ENCODE results near the gene USP34. TPM values are rescaled to one million over a fixed set of nuclear protein-coding genes. Genes with fewer than 3 reads are reported as not detected.
A peak's percentile ranks its signal among the peaks of the same experiment; 100 is the strongest.

The USP34 gene
- total RNA-seq, 2 donors from 2014 or later: 92.3 to 125 TPM

DNA sequence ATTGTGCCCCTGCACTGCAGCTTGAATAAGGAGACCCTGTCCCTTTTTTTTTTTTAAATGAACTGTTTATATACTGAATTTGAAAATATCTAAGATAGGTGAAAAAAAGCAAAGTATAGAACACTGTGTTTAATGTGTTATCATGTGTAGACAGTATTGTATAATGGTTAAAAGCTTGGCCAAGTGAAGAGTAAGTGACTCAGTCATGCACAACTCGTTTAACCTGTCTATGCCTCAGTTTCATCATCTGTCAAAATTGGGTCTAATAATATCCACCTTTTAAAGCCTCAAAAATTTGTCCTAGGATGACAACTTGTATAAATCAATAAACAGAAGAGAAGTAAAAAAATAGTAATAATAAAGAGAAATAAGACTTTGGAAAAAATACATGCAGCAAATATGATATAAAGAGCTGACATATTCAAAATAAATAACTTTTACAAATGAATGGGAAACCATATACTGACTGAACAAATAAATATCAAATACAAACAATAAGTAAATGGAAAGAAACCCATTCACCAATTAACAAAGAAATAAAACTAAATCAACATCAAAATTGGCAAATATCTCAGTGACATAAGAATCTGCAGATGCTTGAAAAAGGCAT is 195.2 kb downstream of the USP34 start:
- no peaks in the 10 kb centered on the region for H3K9me3 Mint-ChIP-seq
- no peak overlapping the region for H3K4me3 Mint-ChIP-seq
- peaks cover 0 to 6% of the 10 kb centered on the region in 2 donors for H3K4me1 Mint-ChIP-seq (ENCODE audit: low read depth in 2 of 2)
- peaks cover 11% of the 10 kb centered on the region for H3K36me3 Mint-ChIP-seq
- H3K27ac Mint-ChIP-seq: no peak overlapping the region
- ATAC-seq: no peak
- no peaks in the 10 kb centered on the region for H3K27me3 Mint-ChIP-seq
- DNase-seq (ENCODE audit: low spot score): no peak

DNA sequence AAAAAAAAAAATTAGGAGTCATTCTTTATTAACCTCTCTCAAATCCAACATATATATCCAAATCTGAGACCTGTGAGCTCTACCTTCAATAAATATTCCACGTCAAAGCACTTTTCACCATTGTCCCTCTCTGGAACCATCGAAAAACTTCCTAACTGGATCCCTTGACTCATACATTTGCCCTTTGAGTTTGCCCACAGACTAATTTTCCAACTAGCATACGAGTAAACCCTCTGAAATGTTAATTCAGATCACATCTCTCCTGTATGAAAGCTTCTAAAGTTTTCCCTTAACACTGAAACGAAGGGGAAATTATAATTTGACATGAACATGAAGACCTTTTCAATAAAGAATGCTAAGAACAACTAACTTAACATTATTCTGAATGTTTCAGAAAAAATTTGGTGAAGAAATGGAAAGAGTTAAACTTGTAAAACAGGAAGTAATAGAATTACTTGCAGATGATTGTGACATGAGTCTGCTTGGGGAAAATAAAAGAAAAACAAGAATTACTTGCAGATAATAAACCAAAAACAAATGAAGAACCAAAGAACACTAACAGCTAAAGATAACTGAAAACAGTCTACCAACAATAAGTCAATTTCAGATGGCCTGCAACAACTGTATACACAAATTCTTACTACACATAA is 198.3 kb downstream of the USP34 start:
- no peak overlapping the region for H3K27ac Mint-ChIP-seq
- H3K27me3 Mint-ChIP-seq: no peaks in the 10 kb centered on the region
- DNase-seq (ENCODE audit: low spot score) (no peak), ATAC-seq (no peak)
- H3K4me1 Mint-ChIP-seq (ENCODE audit: low read depth in 2 of 2): peaks cover 0 to 6% of the 10 kb centered on the region in 2 donors
- no peak overlapping the region for H3K4me3 Mint-ChIP-seq
- no peaks in the 10 kb centered on the region for H3K9me3 Mint-ChIP-seq
- peaks cover 6% of the 10 kb centered on the region for H3K36me3 Mint-ChIP-seq

DNA sequence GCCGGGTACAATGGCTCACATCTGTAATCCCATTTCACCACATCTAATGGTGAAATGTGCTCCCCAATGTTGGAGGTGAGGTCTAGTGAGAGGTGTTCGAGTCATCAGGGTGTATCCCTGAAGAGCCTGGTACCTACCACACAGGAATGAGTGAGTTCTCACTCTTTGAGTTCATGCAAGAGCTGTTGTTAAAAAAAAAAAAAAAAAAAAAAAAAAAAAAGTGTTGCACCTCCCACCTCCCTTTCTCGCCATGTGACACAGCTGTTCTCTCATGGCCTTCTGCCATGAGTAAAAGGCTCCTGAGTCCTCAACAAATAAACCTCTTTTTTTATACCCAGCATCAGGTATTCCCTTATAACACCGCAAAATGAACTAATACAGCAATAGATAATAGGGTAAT is 202.6 kb downstream of the USP34 start:
- Mint-ChIP-seq H3K4me1 (ENCODE audit: low read depth in 2 of 2) (peaks cover 0 to 6% of the 10 kb centered on the region in 2 donors), H3K27ac (no peak overlapping the region), H3K4me3 (no peak overlapping the region), H3K27me3 (no peaks in the 10 kb centered on the region), H3K36me3 (peaks cover 5% of the 10 kb centered on the region), H3K9me3 (no peaks in the 10 kb centered on the region)
- no peak for DNase-seq (ENCODE audit: low spot score)
- no peak for ATAC-seq

DNA sequence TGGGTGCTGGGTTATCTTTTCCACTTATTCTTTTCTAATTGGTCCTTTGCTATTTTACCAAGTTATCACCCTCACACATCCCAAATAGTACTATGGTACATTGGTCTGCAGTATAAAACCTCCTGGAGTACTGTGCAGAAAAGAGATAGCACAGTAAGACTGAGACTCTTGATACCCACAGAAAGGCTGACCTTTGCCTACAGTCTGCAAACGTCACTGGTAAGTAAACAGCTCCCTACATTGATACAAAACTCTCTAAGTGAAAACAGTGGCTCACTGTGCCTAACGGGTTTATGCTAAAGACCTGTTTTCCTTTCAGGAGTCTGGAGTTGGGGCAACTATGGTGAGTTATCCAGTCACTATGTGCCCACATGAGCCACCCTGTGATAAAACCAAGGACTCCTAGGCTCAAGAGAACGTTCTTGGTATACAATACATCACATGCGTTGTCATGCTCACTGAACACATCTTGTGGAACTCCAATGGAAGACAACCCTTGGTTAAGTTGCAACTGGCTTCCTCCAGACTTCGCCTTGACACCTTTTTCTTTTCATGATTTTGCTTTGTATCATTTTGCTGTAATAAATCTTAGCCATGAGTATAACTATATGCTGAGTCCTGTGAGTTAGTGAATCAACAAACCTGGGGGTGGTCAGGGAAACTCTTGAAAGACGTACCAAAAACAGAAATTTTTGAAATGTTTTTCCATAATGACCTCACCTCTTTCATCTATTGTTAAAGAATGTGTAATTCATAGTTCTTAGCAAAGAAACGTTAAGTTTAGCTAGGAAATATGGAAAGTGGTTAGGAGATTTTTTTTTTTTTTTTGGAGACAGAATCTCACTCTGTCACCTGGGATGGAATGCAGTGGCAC is 204.0 kb downstream of the USP34 start:
- DNase-seq (ENCODE audit: low spot score) (no peak), ATAC-seq (no peak)
- Mint-ChIP-seq H3K4me3 (no peak overlapping the region), H3K27me3 (no peaks in the 10 kb centered on the region), H3K4me1 (ENCODE audit: low read depth in 2 of 2) (peaks cover 0 to 9% of the 10 kb centered on the region in 2 donors), H3K9me3 (no peaks in the 10 kb centered on the region), H3K27ac (no peak overlapping the region), H3K36me3 (peaks cover 9% of the 10 kb centered on the region)

DNA sequence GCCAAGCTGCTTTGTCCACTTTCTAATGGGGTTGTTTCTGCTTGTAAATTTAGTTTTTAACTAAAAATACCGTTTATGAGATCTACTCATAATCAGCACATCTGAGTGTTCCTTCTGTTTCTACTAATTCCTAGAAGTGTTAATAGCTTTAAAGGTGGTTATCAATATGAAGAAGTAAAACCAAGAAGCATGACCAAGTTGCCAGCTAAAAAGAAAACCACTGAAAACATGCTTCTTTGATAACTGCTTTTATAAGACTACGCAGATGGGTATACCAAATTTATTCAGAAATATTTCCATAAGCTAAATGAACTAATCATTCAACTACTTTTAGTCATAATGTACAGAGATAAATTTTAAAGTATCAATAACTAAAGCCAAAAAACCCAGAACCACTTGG is 207.1 kb downstream of the USP34 start:
- no peak for DNase-seq (ENCODE audit: low spot score)
- Mint-ChIP-seq H3K27ac (peak overlapping the region in 1 of 2 donors; percentile 27), H3K27me3 (no peaks in the 10 kb centered on the region), H3K9me3 (no peaks in the 10 kb centered on the region), H3K4me3 (no peak overlapping the region), H3K4me1 (ENCODE audit: low read depth in 2 of 2) (peaks cover 0 to 4% of the 10 kb centered on the region in 2 donors), H3K36me3 (peaks cover 4% of the 10 kb centered on the region)
- no peak for ATAC-seq

DNA sequence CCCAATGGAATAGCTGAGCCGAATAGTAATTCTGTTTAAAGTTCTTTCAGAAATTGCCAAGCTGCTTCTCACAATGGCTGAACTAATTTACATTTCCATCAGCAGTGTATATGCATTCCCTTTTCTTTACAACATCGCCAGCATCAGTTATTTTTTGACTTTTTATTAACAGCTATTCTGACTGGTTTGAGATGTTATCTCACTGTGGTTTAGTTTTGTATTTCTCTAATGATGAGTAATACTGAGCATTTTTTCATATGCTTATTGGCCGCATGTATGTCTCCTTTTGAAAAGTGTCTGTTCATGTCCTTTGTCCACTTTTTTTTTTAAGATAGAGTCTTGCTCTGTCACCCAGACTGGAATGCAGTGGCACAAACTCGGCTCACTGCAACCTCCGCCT is 208.2 kb downstream of the USP34 start:
- Mint-ChIP-seq H3K27me3 (no peaks in the 10 kb centered on the region), H3K27ac (no peak overlapping the region), H3K36me3 (peaks cover 13% of the 10 kb centered on the region), H3K4me3 (no peak overlapping the region), H3K4me1 (ENCODE audit: low read depth in 2 of 2) (peaks cover 0 to 4% of the 10 kb centered on the region in 2 donors), H3K9me3 (no peaks in the 10 kb centered on the region)
- no peak for ATAC-seq
- no peak for DNase-seq (ENCODE audit: low spot score)

DNA sequence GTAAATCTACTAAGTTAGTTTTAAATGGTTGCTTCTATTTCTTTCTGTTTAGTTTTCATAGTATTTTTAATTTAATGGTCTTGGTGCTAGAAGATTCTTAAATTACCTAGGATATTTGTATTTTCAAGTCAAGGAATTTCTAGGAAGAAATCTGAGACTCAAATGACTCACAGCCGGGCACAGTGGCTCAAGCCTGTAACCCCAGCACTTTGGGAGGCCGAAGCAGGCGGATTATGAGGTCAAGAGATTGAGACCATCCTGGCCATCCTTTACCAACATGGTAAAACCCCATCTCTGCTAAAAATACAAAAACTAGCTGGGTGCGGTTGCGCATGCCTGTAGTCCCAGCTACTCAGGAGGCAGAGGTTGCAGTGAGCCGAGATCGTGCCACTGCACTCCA is 213.4 kb downstream of the USP34 start:
- Mint-ChIP-seq H3K27me3 (no peaks in the 10 kb centered on the region), H3K9me3 (no peaks in the 10 kb centered on the region), H3K36me3 (peaks cover 19% of the 10 kb centered on the region), H3K4me3 (no peak overlapping the region), H3K4me1 (ENCODE audit: low read depth in 2 of 2) (peaks cover 3% of the 10 kb centered on the region in 2 donors), H3K27ac (no peak overlapping the region)
- ATAC-seq (no peak), DNase-seq (ENCODE audit: low spot score) (no peak)

DNA sequence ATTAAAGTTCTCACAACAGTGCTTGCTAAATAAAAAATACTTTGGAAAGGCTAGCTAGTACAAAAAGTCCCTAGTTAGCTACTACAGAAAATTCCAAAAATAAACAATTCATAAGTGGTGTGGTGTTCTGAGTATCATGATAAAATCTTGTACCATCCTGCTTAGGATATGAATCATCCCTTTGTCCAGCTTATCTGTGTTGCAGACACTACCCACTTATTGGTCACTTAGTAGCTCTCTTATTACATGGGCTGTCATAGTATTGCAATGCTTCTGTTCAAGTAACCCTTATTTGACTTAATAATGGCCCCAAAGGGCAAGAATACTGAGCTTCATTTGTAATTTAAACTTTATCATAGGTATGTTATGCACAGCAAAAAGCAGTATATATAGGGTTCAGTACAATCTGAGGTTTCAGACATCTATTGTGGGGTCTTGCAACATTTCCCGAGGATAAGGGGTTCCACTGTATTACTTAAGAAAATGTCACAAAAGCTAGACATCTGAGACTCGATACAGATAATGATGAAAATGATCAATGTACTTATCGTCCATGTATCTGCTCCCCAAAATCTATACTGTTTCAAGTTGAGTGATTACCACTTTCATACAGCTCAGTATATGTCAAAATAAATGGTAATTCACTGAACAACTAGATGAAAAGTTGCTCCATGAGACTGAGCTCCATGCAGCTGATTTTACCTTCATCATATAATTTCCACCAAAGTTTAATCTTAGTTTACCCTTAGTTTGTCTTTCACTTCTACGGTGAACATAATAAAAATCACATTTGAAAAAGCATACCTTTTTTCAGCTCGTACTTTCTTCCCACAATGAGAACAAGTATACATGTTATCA is 215.1 kb downstream of the USP34 start:
- Mint-ChIP-seq H3K36me3 (peaks cover 16% of the 10 kb centered on the region), H3K4me3 (no peak overlapping the region), H3K4me1 (ENCODE audit: low read depth in 2 of 2) (peaks cover 0 to 3% of the 10 kb centered on the region in 2 donors), H3K27me3 (no peaks in the 10 kb centered on the region), H3K9me3 (no peaks in the 10 kb centered on the region), H3K27ac (peak overlapping the region in 1 of 2 donors; percentile 17)
- ATAC-seq (no peak), DNase-seq (ENCODE audit: low spot score) (no peak)

DNA sequence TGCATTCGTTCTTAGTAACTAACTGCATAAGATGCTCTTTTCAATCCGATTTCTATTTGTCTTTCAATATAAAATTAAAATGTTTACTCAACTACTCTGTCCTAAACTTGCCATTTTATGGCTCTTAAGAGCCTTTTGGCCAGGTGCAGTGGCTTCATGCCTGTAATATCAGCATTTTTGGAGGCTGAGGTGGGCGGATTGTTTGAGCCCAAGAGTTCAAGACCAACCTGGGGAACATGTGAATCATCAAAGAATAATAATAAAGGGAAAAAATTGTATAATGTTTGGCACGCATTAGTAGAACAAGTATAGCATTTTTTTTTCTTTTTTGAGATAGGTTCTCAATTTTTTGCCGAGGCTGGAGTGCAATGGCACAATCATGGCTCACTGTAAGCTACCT is 216.4 kb downstream of the USP34 start:
- no peak for ATAC-seq
- Mint-ChIP-seq H3K27ac (no peak overlapping the region), H3K4me3 (no peak overlapping the region), H3K9me3 (no peaks in the 10 kb centered on the region), H3K4me1 (ENCODE audit: low read depth in 2 of 2) (peaks cover 0 to 3% of the 10 kb centered on the region in 2 donors), H3K36me3 (peaks cover 16% of the 10 kb centered on the region), H3K27me3 (no peaks in the 10 kb centered on the region)
- no peak for DNase-seq (ENCODE audit: low spot score)

DNA sequence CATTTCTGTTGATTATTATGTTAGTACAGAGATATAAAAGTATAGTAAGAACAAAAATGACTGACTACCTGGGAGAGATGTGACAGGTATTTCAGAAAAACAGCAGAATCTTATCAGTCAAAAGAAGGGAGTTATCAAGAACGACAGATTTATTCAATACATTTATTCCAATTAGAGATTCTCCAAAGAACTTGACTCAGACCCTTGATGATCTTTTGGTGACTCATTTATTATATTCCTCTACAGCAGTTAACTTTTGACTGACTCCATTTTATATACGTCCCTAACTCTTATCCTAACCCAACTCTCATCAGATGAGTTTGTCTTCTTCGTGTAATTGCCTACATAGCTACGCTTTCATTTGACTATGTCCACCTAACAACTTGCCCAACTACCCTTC is 217.8 kb downstream of the USP34 start:
- no peaks in the 10 kb centered on the region for H3K27me3 Mint-ChIP-seq
- H3K36me3 Mint-ChIP-seq: peaks cover 14% of the 10 kb centered on the region
- H3K4me3 Mint-ChIP-seq: no peak overlapping the region
- no peaks in the 10 kb centered on the region for H3K9me3 Mint-ChIP-seq
- peaks cover 0 to 3% of the 10 kb centered on the region in 2 donors for H3K4me1 Mint-ChIP-seq (ENCODE audit: low read depth in 2 of 2)
- peak overlapping the region in 1 of 2 donors; percentile 48 for H3K27ac Mint-ChIP-seq
- no peak for DNase-seq (ENCODE audit: low spot score)
- ATAC-seq: no peak

DNA sequence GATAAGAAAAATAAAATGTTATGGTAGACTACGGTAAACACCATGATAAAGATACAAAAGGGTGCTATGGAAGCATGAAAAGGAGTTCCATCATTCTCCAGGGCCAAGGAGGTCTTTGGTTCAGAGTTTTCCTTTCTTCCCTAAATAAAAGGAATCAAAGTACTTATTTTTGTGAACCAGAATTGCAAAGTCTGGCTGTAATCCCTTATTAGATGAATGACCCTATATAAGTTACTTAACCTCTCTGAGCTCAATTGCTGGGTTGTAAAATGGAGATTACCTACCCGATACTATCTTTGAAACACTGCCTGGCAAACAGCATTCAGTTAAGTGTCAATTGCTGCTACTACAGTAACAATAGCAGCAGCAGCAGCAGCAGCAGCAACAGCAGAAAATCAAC is 218.9 kb downstream of the USP34 start:
- Mint-ChIP-seq H3K4me3 (no peak overlapping the region), H3K27me3 (no peaks in the 10 kb centered on the region), H3K27ac (peak overlapping the region in 1 of 2 donors; percentile 4), H3K4me1 (ENCODE audit: low read depth in 2 of 2) (peaks cover 0 to 4% of the 10 kb centered on the region in 2 donors), H3K9me3 (no peaks in the 10 kb centered on the region), H3K36me3 (peaks cover 13% of the 10 kb centered on the region)
- ATAC-seq (no peak), DNase-seq (ENCODE audit: low spot score) (no peak)

DNA sequence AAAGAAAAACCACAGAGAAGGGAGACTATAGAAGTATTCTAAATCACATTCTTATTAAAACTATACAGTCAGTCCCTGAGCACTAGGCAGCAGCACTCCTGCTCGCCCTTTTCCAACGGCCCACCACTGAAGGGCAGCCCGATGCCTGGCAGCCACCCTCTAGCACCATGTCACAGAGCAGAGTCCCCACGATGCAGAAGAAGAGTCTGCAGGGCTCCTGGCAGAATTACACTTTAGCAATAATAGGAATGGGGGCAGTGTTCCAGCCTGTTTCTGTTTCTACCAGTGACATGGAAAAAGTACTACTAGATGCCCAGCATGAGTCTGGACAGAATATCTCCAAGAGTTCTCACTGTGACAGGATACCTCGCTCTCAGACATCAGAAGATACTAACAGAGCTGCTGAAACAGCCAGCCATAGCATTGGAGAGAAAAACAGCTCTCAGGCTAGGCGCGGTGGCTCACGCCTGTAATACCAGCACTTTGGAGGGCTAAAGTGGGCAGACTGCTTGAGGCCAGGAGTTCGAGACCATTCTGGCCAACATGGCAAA is 221.3 kb downstream of the USP34 start:
- H3K27ac Mint-ChIP-seq: no peak overlapping the region
- no peak overlapping the region for H3K4me3 Mint-ChIP-seq
- no peaks in the 10 kb centered on the region for H3K9me3 Mint-ChIP-seq
- peaks cover 6% of the 10 kb centered on the region for H3K36me3 Mint-ChIP-seq
- no peak for ATAC-seq
- no peaks in the 10 kb centered on the region for H3K27me3 Mint-ChIP-seq
- peaks cover 0 to 5% of the 10 kb centered on the region in 2 donors for H3K4me1 Mint-ChIP-seq (ENCODE audit: low read depth in 2 of 2)
- no peak for DNase-seq (ENCODE audit: low spot score)

DNA sequence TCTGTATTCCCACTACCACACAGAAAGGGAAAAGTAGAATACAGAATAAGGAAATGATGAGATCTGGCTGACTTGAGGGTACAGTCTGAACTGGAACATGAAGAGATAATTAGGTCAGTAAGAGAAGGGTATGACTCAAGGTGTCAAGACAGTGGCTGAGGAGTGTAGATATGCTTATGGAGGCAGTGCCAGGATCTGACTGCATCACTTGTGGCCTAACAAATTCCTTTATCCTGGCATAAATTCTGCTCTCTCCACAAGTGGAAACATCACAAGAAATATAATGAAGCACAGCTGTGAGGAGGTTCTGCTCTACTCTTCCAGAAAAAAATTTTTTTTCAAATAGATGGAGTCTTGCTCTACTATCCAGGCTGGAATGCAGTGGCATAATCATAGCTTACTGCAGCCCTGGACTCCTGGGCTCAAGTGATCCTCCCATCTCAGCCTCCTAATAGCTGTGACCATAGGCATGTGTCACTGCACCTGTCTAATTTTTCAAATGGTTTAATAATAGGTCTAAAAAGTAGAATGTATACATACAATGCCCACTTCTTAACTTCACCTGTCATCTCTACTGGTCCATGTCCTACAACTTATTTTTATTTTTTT is 223.6 kb downstream of the USP34 start:
- H3K4me3 Mint-ChIP-seq: no peak overlapping the region
- ATAC-seq: no peak
- no peak overlapping the region for H3K27ac Mint-ChIP-seq
- H3K9me3 Mint-ChIP-seq: no peaks in the 10 kb centered on the region
- H3K4me1 Mint-ChIP-seq (ENCODE audit: low read depth in 2 of 2): peaks cover 0 to 2% of the 10 kb centered on the region in 2 donors
- H3K36me3 Mint-ChIP-seq: peaks cover 10% of the 10 kb centered on the region
- no peak for DNase-seq (ENCODE audit: low spot score)
- H3K27me3 Mint-ChIP-seq: no peaks in the 10 kb centered on the region

All from natural killer cell treated with Interleukin-12 subunit alpha and Interleukin-12 subunit beta and Interleukin-15 and Interleukin-18, amount 100 ng/mL, for 72 hours (primary cell).